H1 (cell line): ENCODE data around the gene DTX4. TPM values are rescaled to one million over a fixed set of nuclear protein-coding genes. Genes with fewer than 3 reads are reported as not detected.

ENCODE experiments used
- polyA plus RNA-seq, 7 experiments: library from polyadenylated mRNA; depleted of rRNA in 3 of 7; stranded (reverse) in 5 of 7; unstranded in 2 of 7; fragments of >200 nt in 5 of 7; fragments of 200-250 nt in 2 of 7; gene quantifications; 1 replicate in 5 of 7; 2 replicates in 1 of 7; 4 replicates in 1 of 7; pipeline versions ENCODE4 v1.2.1 to v1.2.3, GENCODE V29; 2011 to 2013; ENCODE audit warnings: missing spikeins in 2 of 7, mixed read lengths in 2 of 7
- total RNA-seq: library from RNA; stranded (reverse); fragmentation: NEBNext Ultra II Directional; extraction: Animal tissue kit (Norgen Biotek cat#: 25700); gene quantifications from 2 replicates; pipeline ENCODE4 v1.2.1, GENCODE V29; 2021
- TF ChIP-seq, protein P1 (sequence below), 3 experiments: IDR thresholded peaks; 1 replicate in 2 of 3; 2 replicates in 1 of 3; pipeline versions ENCODE4 v1.5.1 to v1.6.1; 2011; ENCODE audit warnings: low read length in 3 of 3, mild to moderate bottlenecking in 3 of 3, inconsistent platforms in 2 of 3, low read depth in 1 of 3, moderate library complexity in 1 of 3; ENCODE audit not compliant: insufficient read depth in 1 of 3; ENCODE audit errors: control extremely low read depth in 1 of 3

DTX4 gene
- total and polyA plus RNA-seq, 2 of the 8 experiments (the other 6 are each of a cell fraction or from before 2014, with no cell fraction given): 5.1 to 18.8 TPM

DNA sequence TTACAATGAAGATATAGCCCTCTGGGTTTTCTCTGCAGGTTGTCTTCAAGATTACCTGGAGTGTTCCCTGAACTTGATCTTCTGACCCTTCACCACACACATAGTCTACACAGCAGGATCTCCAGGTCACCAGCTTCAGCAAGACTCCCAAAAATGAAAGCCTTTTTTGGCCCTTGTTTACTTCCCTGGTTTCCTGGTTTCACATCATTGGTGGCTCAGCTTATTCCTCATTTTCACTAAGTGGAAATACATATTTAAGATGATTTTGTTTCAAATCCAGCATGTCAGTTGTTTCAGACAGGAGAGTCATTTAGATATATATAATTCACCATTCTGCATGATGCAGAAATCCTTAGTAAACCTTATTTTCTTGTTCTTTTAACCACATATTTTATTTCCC is 82.4 kb downstream of the DTX4 start (continued):
- TF ChIP-seq, protein P1, sequence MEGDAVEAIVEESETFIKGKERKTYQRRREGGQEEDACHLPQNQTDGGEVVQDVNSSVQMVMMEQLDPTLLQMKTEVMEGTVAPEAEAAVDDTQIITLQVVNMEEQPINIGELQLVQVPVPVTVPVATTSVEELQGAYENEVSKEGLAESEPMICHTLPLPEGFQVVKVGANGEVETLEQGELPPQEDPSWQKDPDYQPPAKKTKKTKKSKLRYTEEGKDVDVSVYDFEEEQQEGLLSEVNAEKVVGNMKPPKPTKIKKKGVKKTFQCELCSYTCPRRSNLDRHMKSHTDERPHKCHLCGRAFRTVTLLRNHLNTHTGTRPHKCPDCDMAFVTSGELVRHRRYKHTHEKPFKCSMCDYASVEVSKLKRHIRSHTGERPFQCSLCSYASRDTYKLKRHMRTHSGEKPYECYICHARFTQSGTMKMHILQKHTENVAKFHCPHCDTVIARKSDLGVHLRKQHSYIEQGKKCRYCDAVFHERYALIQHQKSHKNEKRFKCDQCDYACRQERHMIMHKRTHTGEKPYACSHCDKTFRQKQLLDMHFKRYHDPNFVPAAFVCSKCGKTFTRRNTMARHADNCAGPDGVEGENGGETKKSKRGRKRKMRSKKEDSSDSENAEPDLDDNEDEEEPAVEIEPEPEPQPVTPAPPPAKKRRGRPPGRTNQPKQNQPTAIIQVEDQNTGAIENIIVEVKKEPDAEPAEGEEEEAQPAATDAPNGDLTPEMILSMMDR (IDR thresholded peaks at IDR 0.05; ENCODE audit: control extremely low read depth in 1 of 3, insufficient read depth in 1 of 3, low read depth in 1 of 3, low read length in 3 of 3): no peak
